Skin epidermis (tissue), 12 donors: Measurements from ENCODE around the gene LRMDA.

ENCODE experiments used
- H3K27ac ChIP-seq, 21 experiments: fragments of 200-600 bp; sonication (generic) in 11 of 21; one replicate each; pipeline ENCODE4 v1.5.0; 2020; ENCODE audit warnings: mild to moderate bottlenecking in 3 of 21, inconsistent platforms in 2 of 21, moderate library complexity in 2 of 21
- H3K4me3 ChIP-seq, 7 experiments: fragments of 200-600 bp; sonication (generic) in 2 of 7; one replicate each; pipeline ENCODE4 v1.5.0; 2020; ENCODE audit warnings: inconsistent platforms in 2 of 7, mild to moderate bottlenecking in 2 of 7, moderate library complexity in 1 of 7

The LRMDA gene

DNA sequence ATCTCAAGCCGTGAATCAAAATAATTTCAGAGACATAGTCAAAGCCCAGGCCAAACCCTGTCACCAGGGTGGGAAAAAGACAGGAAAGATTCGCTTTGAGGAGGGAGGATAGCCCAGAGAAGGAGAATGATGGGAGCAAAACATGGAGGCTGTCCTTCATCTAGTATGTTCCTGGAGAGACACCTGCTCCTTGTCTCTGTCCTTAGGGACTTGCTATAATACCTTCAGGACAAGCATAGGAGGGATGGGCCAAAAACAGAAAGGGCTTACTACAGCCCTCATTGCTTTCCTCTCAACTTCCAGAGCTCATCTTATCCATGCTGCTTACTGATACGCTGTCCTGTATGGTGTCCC lies 593.7 kb downstream of the LRMDA start:
- H3K4me3 ChIP-seq, result no peak overlapping the region
- no peak overlapping the region for H3K27ac ChIP-seq

- H3K4me3 ChIP-seq, result no peak overlapping the region
- H3K27ac ChIP-seq, result no peak overlapping the region
Measured at GRCh38 chr10:76026176-76026771, 594.9 kb downstream of the LRMDA start.

DNA sequence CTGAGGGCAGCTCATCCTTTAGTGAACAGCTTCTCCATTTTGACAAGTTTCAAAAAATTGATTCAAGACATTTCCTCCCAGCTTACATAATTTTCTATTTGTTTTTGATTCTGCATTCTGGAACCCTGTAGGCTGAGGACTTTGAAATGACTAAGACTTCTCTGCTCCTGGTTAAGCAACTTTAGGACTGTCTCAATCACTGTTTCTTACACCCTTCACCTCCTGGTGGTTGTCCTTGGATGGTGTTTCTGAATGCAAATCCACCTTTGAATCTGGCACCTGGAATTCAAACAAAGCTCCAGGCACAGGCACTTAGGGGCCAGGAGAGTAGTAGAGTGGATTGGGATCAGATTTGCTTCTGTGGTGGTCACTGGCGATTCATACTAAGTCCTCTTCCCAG lies 595.5 kb downstream of the LRMDA start:
- Histone ChIP-seq H3K4me3 (no peak overlapping the region), H3K27ac (no peak overlapping the region)

- Histone ChIP-seq H3K27ac (no peak overlapping the region), H3K4me3 (no peak overlapping the region)
Measured at GRCh38 chr10:76029782-76030181, 598.4 kb downstream of the LRMDA start.

- Histone ChIP-seq H3K27ac (no peak overlapping the region), H3K4me3 (no peak overlapping the region)
Measured at GRCh38 chr10:76031099-76031498, 599.7 kb downstream of the LRMDA start.

GRCh38 chr10:76031769-76032699 lies 600.6 kb downstream of the LRMDA start:
- Histone ChIP-seq H3K4me3 (no peak overlapping the region), H3K27ac (peak overlapping the region in 1 of 21 experiments; percentile 24)

DNA sequence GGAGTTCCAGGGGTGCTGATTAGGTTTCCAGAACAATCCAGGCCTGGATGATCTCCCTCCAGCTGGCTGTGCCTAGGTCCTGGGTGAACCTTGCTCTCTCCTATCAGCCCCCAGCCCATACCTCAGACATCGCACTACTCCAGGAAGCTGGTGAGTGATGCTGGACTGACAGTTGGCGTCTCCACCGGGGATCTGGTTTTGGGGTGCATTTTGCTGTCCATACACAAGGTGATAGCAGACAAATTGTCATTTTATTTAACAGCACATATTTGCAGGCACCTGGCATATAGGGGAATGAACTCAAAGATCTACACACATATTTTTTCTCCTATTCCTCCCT lies 601.2 kb downstream of the LRMDA start:
- Histone ChIP-seq H3K4me3 (no peak overlapping the region), H3K27ac (peak overlapping the region in 1 of 21 experiments; percentile 24)

GRCh38 chr10:76033457-76034196 lies 602.2 kb downstream of the LRMDA start:
- Histone ChIP-seq H3K4me3 (no peak overlapping the region), H3K27ac (peak overlapping the region in 2 of 21 experiments; percentile 13 to 23)

DNA sequence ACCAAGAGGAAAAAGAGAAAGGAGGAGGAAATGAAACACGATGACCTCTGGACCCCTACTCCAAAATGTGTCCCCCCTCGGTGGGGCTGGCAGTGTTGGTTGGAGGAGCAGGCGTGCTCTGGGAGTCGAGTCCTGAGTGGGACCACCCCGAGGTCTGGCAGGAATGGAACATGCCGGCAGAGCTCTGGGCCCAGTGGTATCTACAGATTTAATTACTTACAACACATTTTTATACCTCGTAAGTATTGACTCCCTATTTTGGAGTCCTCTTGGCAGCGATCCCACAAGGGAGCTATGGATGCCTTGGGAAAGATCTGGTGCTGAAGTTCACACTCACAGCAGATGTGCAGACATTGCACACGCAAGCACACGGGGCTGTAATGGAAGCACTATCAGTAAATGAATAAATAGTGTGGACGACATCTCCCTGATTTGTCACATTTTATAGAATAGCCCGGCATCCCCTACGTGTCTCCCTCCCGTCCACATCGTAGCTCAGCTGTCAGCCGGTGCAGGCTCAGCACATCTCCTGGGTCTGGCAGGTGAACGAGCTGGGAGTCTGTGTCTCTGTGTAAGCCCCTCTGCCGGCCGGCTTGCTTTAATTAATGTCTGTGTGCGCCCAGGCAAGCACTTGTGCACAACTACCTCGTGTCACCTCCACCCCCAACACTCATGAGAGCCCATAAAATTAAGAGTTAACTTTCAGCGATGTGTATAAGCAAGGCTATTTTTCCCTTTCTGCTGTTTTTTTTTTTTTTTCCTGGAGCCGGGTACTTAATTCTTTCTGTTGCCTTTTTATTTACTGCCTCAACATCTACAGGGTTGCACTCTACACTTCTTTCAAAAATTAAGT lies 603.2 kb downstream of the LRMDA start:
- peak overlapping the region in 1 of 21 experiments; percentile 23 for H3K27ac ChIP-seq

DNA sequence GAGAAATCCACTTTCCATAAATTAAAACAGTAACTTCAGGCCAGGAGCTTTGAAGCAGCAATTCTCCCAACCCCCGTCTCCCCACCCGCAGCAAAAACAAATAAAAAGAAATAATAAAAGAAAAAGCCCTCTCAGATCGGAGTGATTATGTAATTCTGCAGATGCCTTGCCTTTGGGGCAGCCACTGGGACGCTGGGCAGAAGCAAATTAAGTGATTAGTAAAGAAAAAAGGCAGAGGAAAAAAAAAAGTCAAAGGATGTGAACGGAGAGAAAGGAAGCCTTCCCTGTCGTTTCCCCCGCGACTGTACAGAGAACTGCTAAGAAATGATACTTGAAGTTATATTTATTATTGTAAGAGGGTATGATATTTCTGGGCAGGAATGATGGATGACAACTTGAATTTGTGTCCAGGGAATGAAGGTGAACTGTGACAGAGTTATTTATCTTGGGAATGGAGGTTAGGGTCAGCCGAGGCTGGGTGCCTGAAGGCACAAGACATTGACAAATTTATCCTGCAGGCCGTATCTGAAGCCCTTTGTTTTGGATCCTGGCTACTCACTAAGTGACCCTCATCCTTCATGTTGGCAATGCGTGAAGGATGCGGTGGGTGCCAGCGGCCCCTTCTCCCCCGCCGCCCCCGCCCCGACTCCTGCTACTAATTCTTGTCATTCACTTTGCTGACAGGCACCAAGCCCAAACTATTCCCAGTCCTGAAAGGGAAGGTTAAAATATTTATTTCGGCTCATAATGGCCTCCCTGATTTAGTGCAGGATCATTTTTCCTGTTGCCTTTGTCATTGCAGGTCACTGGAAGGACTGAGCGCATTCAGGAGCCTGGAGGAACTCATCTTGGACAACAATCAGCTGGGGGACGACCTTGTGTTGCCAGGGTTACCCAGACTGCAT lies 604.0 kb downstream of the LRMDA start:
- Histone ChIP-seq H3K4me3 (no peak overlapping the region), H3K27ac (no peak overlapping the region)

More for the DNA sequence above, 603.2 kb downstream of the LRMDA start:
- no peak overlapping the region for H3K4me3 ChIP-seq

DNA sequence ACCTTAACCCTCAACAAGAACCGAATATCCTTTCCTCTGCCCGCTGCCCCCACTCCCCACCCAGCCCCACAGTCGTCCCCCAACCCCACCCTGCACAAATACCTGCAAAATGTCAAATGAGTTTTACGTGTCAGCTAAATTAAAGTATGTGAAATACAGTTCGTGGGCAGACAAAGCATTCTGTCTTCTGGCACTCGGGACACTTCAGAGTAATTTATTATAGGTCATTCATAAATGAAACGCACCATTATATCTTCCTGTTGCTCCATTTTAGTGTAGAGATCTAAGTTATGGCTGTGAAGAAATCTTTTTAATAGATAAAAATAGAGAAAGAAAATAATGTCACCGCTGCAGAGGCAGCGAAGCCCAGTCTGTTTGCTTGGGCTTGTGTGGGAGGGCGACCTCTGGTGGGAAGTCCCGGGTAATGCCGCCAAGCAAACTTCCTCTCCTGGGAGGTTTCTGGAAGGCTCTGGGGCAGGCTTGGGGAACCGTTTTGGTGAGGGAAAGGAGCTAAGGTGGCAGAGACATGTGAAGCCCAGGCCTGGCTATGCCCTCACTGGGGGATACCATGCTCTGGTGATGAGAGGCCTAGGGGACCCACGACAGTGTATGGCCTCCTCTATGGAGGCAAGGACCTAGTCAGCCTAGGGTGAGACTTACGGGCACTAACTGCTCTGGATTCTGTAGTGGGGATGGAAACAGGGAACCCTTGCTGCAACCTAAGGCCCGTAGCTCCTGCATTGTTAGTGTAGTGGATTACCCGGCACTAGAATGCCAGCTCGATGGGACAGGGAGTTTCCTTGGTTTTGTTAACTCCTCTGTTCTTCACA lies 604.9 kb downstream of the LRMDA start:
- H3K4me3 ChIP-seq, result no peak overlapping the region
- H3K27ac ChIP-seq, result no peak overlapping the region

GRCh38 chr10:76036962-76037361 lies 605.5 kb downstream of the LRMDA start:
- H3K27ac ChIP-seq, result no peak overlapping the region
- H3K4me3 ChIP-seq, result no peak overlapping the region

DNA sequence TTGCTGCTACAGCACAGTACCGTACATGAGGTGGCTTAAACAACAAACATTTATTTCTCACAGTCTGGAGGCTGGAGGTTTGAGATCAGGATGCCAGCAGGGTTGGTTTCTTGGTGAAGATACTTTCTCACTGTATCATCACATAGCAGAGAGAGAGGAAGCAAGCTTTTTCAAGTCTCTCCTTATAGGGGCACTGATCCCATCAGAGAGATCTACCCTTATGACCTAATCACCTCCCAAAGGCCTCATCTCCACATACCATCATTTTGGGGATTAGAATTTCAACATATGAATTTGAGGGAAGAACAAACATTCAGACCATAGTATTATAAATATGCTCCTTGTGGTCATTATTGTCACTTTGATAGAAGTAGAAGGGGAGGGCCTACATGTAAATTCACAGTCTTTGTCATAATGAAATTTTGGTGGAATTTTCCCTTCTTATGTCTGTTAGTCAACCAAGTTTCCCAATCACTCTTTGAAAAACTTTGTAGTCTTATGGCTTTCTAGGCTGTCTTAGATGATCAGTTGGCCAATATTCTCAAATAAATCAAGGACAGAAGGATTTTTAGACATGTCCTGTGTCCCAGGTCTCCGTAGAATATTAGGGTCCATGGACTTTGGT lies 606.2 kb downstream of the LRMDA start:
- Histone ChIP-seq H3K27ac (no peak overlapping the region), H3K4me3 (no peak overlapping the region)

DNA sequence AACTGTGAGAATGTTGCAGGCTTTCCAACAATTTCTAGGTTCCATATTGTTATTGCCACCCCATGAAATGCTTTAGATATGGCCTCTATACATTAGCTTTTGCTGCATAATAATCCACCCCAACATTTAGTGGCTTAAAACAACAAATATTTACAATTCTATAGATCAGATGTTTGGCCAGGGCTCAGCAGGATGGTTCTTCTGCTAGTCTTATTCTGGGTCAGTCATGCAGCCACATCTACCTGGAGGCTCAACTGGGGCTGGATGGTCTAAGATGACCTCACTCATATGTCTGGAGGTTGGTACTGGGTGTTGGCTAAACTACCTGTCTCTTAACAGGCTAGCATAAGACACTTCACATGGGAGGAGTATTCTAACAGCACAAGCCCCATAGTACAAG lies 607.3 kb downstream of the LRMDA start:
- Histone ChIP-seq H3K4me3 (no peak overlapping the region), H3K27ac (no peak overlapping the region)

DNA sequence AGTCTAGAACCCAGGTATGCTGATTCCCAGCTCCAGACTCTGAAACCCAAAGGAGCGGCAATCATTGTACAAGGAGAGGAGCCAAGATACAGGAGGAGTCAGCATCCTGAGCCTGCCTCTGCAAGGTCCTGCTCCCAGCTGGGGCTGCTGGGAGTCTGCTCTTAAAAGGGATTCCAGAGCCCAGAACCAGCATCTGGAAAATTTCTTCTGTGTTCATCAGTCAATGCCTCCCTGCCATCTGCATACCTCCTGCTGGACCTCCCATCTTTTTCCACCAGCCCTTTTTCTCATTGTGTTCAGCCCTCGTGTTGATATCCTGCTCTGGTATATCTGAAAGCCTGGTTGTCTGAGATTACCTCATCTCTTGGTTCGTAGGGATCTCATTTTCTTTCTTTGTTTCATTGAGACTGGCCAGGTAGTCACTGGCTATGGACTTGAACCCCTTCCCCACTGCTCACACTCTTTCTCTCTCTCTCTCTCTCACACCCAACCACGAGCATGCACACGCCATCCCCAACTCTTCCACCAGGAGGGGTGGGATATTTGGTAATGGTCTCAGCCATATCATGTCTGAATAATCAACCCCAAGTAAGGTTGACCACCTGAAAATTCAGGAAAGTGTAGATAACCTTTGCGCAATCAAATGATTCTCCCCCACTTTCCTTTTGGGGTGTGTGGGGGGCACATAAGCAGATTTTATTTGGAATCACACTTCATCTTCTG lies 608.8 kb downstream of the LRMDA start:
- H3K27ac ChIP-seq, result no peak overlapping the region
- H3K4me3 ChIP-seq, result no peak overlapping the region

DNA sequence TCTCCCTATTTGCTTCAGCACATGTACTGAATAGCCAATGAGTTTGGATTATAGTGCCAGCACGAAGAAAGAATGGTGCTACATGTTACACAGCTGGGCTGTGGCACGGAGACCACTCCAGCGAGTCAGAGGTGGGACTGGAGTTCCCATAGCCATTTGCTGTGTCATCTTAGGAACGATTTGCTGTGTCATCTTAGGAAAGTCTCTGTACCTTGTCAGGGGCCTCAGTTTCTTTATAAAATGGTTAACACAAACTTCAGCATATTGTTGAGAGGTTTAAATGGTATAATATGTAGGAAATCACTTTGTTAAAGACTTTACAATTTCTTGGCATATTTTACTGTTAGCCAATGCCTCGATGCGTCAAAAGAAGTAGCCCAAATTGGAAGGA lies 609.4 kb downstream of the LRMDA start:
- Histone ChIP-seq H3K27ac (no peak overlapping the region), H3K4me3 (no peak overlapping the region)

DNA sequence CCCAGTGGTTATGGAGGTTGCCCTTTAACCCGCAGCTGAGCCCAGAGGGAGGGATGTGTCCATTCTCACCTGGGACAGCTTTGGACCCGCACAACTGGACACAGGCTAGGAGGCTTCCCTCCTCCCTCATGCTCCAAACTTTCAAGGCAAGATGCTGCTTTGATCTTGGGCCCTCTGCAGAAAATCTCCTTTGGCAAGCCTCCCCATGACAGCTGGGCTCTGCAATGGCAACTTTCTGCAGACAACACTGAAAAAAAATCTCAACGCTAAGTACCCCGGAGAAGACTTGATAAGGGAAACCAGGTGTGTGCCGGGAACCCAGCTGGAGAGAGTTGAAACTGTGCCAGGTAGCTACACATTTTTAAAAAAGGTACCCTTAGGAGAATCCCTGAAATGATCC lies 610.1 kb downstream of the LRMDA start:
- H3K27ac ChIP-seq, result no peak overlapping the region
- H3K4me3 ChIP-seq, result no peak overlapping the region
